CD8-positive, alpha-beta memory T cell (primary cell): ENCODE measurements around the gene UBE2Q2. TPM values are rescaled to one million over a fixed set of nuclear protein-coding genes. Genes with fewer than 3 reads are reported as not detected.
"Not testable (repeated sequence)": the region's sequence is repeated elsewhere in the genome, so short reads cannot be mapped to it uniquely, and the experiment has no call there.

Experiments used
- CTCF ChIA-PET: fragments of 350-600 bp; sonication (Branson Sonifier 250); formaldehyde crosslinking; loops from one replicate; lab custom pipeline; 2021; ENCODE audit warnings: antibody characterized with exemption; lab: Charles Lee
- POLR2A ChIA-PET: fragments of 350-600 bp; sonication (Branson Sonifier 250); formaldehyde crosslinking; loops from one replicate; lab custom pipeline; 2021; ENCODE audit warnings: antibody characterized with exemption; lab: Charles Lee
- DNase-seq, 5 donors: peaks; one replicate each; pipeline versions ENCODE4 v3.0.0 to v3.0.0-alpha.2; 2020 to 2022; ENCODE audit warnings: mixed read lengths in 1 of 5
- H3K27ac ChIP-seq: one replicate; pipeline ENCODE4 v1.7.0; 2013; ENCODE audit warnings: low read depth, mild to moderate bottlenecking, low read length, moderate library complexity
- H3K27me3 ChIP-seq: 2 replicates; pipeline ENCODE4 v1.7.0; 2013; ENCODE audit warnings: low read length, mild to moderate bottlenecking; ENCODE audit not compliant: insufficient read depth, poor library complexity, severe bottlenecking
- H3K36me3 ChIP-seq: 2 replicates; pipeline ENCODE4 v1.7.0; 2013; ENCODE audit warnings: mild to moderate bottlenecking, low read length, moderate library complexity; ENCODE audit not compliant: insufficient read depth
- H3K4me1 ChIP-seq: 2 replicates; pipeline ENCODE4 v1.7.0; 2013; ENCODE audit warnings: mild to moderate bottlenecking, low read length, moderate library complexity; ENCODE audit not compliant: insufficient read depth
- H3K4me3 ChIP-seq: 2 replicates; pipeline ENCODE4 v1.7.0; 2013; ENCODE audit warnings: mild to moderate bottlenecking, low read length
- H3K9me3 ChIP-seq: 2 replicates; pipeline ENCODE4 v1.7.0; 2013; ENCODE audit warnings: mild to moderate bottlenecking, low read length
- H3K27ac Mint-ChIP-seq, 8 donors: one replicate each; pipeline ENCODE4 v1.8.0; 2020 to 2021; ENCODE audit warnings: mixed read lengths in 8 of 8, mild to moderate bottlenecking in 6 of 8, inconsistent platforms in 3 of 8, moderate library complexity in 3 of 8
- H3K27me3 Mint-ChIP-seq, 2 donors: one replicate each; pipeline ENCODE4 v1.8.0; 2020 to 2021; ENCODE audit warnings: mixed read lengths in 2 of 2, mild to moderate bottlenecking in 1 of 2, moderate library complexity in 1 of 2
- H3K36me3 Mint-ChIP-seq, 3 donors: one replicate each; pipeline ENCODE4 v1.8.0; 2020 to 2021; ENCODE audit warnings: mixed read lengths in 3 of 3, inconsistent platforms in 1 of 3, mild to moderate bottlenecking in 1 of 3
- H3K4me1 Mint-ChIP-seq, 3 donors: one replicate each; pipeline ENCODE4 v1.8.0; 2020 to 2021; ENCODE audit warnings: mixed read lengths in 3 of 3, inconsistent platforms in 1 of 3, mild to moderate bottlenecking in 1 of 3
- H3K4me3 Mint-ChIP-seq, 7 donors: one replicate each; pipeline ENCODE4 v1.8.0; 2020 to 2021; ENCODE audit warnings: mixed read lengths in 7 of 7, mild to moderate bottlenecking in 6 of 7, moderate library complexity in 4 of 7, inconsistent platforms in 2 of 7
- H3K9me3 Mint-ChIP-seq, 5 donors: one replicate each; pipeline ENCODE4 v1.8.0; 2020 to 2022; ENCODE audit warnings: mixed read lengths in 5 of 5, mild to moderate bottlenecking in 3 of 5, moderate library complexity in 2 of 5, inconsistent platforms in 1 of 5
- polyA plus RNA-seq: library from polyadenylated mRNA; unstranded; fragments of 300-500 nt; fragmentation: Illumina TruSeq; gene quantifications from one replicate; pipeline ENCODE4 v1.2.3, GENCODE V29; 2021
- total RNA-seq, 2 experiments: library from RNA; stranded (reverse); gene quantifications; one replicate each; pipeline ENCODE4 v1.2.3, GENCODE V29; 2021

UBE2Q2 gene
- 10 to 100 TPM; 17.5 to 19.3 TPM for total RNA-seq
- polyA plus RNA-seq: 38.3 TPM

GRCh38 chr15:75842722-75843677, at the start of gene UBE2Q2:
TSS of gene UBE2Q2 (plus strand) at chr15:75843447. CDS start at chr15:75843667, 220 bp downstream.
- peaks cover 40 to 50% (median 49%) of the 10 kb centered on the region in 3 donors for H3K4me1 Mint-ChIP-seq
- H3K36me3 Mint-ChIP-seq: peaks cover 0 to 15% (median 3%) of the 10 kb centered on the region in 3 donors
- H3K27ac ChIP-seq: peak within 1 kb of the TSS; percentile 74
- no peaks in the 10 kb centered on the region for H3K27me3 ChIP-seq
- peaks cover 37% of the 10 kb centered on the region for H3K4me1 ChIP-seq
- DNase-seq: peak; percentile 61 to 82 (median 68)
- H3K27ac Mint-ChIP-seq: peak within 1 kb of the TSS; percentile 90 to 98 (median 93)
- CTCF ChIA-PET: interaction anchor here (0.8 to 2.8 kb wide), 7 partner anchors 16 to 196 kb away, joined by 3 to 8 read pairs (median 3); partner anchors contain the start of genes FBXO22 and SNX33
- peak within 1 kb of the TSS; percentile 90 to 99 (median 96) for H3K4me3 Mint-ChIP-seq
- H3K9me3 ChIP-seq: no peaks in the 10 kb centered on the region
- H3K27me3 Mint-ChIP-seq: no peaks in the 10 kb centered on the region
- POLR2A ChIA-PET: interaction anchor here (0.6 to 1.5 kb wide), 6 partner anchors 8 to 1061 kb away, joined by 3 to 5 read pairs (median 3); partner anchors contain the start of gene SIN3A
- H3K36me3 ChIP-seq: no peaks in the 10 kb centered on the region
- H3K4me3 ChIP-seq: peak within 1 kb of the TSS; percentile 70
- H3K9me3 Mint-ChIP-seq: no peaks in the 10 kb centered on the region

DNA sequence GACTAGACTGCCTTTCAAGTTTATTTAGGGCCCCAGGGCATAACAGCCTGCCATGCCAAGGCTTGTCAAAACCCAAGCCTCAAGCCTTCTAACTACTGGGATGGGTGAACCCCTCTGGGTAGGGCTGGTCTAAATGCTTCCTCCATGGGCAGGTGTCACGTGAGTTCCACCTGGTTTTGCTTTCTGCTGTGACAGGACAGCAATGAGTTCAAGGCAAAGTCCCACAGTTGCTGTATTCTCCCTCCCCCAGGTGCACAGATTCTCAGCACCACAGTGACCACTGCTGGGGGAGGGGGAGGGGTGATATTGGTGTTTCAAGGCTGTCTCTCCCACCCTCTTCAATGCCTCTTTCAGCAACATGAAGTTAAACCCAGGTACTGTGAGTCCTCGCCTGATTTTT, 46.9 kb upstream of the UBE2Q2 start:
- no peaks in the 10 kb centered on the region for H3K9me3 Mint-ChIP-seq
- H3K27me3 Mint-ChIP-seq: peaks cover 37 to 72% of the 10 kb centered on the region in 2 donors

GRCh38 chr15:75797146-75797545, 46.1 kb upstream of the UBE2Q2 start:
- DNase-seq, H3K4me3 ChIP-seq, H3K36me3 ChIP-seq, POLR2A ChIA-PET, H3K9me3 Mint-ChIP-seq, H3K36me3 Mint-ChIP-seq, H3K27ac ChIP-seq, H3K4me1 ChIP-seq, H3K4me1 Mint-ChIP-seq, H3K4me3 Mint-ChIP-seq, H3K9me3 ChIP-seq, H3K27ac Mint-ChIP-seq: not testable (repeated sequence)
- CTCF ChIA-PET: interaction anchor here (0.9 kb wide), 1 partner anchor 68 kb away, joined by 3 read pairs; no protein-coding TSS in a partner anchor
- peaks cover 12% of the 10 kb centered on the region for H3K27me3 ChIP-seq
- peaks cover 40 to 72% of the 10 kb centered on the region in 2 donors for H3K27me3 Mint-ChIP-seq

More for the DNA sequence above, 46.9 kb upstream of the UBE2Q2 start:
- H3K27ac ChIP-seq: no peak overlapping the region
- no peaks in the 10 kb centered on the region for H3K36me3 ChIP-seq
- CTCF ChIA-PET: no interaction called here
- peaks cover 0 to 2% (median under 1%) of the 10 kb centered on the region in 3 donors for H3K4me1 Mint-ChIP-seq
- no peaks in the 10 kb centered on the region for H3K36me3 Mint-ChIP-seq
- H3K27me3 ChIP-seq: peaks cover 5% of the 10 kb centered on the region
- H3K4me3 Mint-ChIP-seq: no peak overlapping the region
- POLR2A ChIA-PET: no interaction called here
- H3K27ac Mint-ChIP-seq: no peak overlapping the region
- no peak for DNase-seq
- no peak overlapping the region for H3K4me3 ChIP-seq
- no peaks in the 10 kb centered on the region for H3K9me3 ChIP-seq
- H3K4me1 ChIP-seq: no peaks in the 10 kb centered on the region

DNA sequence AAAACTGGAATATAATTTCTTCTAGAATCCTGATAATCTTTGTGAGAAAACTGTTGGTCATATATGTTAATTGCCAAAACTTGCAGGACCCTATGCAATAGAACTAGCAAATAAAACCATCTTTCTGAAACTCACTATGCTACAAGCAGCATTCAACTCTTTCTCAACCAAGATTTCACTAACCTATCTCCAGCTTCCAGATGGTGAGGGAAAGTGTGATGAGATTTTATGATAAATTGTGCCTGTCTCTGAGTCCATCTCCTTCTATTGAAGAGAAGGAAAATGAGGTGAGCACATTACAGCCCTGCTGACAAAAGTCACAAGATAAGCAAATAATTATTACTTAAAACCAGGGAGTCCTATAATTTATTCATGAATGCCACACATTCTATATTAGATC, 44.1 kb upstream of the UBE2Q2 start:
- H3K27me3 ChIP-seq: peaks cover 12% of the 10 kb centered on the region
- DNase-seq: no peak
- no peaks in the 10 kb centered on the region for H3K9me3 ChIP-seq
- CTCF ChIA-PET: no interaction called here
- peaks cover 42 to 68% of the 10 kb centered on the region in 2 donors for H3K27me3 Mint-ChIP-seq
- H3K36me3 ChIP-seq: no peaks in the 10 kb centered on the region
- POLR2A ChIA-PET: interaction anchor here (0.6 kb wide), 1 partner anchor 347 kb away, joined by 3 read pairs; the partner anchor contains the start of gene SIN3A
- no peak overlapping the region for H3K27ac ChIP-seq
- peaks cover 3 to 10% (median 7%) of the 10 kb centered on the region in 3 donors for H3K4me1 Mint-ChIP-seq
- no peak overlapping the region for H3K4me3 Mint-ChIP-seq
- no peaks in the 10 kb centered on the region for H3K36me3 Mint-ChIP-seq
- H3K4me3 ChIP-seq: no peak overlapping the region
- no peaks in the 10 kb centered on the region for H3K4me1 ChIP-seq
- no peak overlapping the region for H3K27ac Mint-ChIP-seq
- H3K9me3 Mint-ChIP-seq: no peaks in the 10 kb centered on the region

DNA sequence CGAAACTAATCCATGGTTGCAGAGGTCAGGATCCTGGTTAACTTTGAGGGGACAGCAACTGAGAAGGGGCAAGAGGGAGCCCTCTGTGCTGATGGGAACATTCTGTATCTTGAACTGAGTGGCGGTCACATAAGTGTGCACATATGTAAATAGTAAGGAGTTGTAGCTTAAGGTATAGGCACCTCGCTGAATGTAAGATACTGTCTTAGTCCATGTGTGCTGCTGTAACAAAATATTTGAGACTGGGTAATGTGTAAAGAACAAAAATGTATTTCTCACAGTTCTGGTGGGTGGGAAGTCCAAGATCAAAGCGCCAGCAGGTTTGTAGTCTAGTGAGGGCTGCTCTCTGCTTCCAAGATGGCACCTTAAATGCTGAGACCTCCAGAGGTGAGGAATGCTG, 42.8 kb upstream of the UBE2Q2 start:
- peaks cover 45 to 66% of the 10 kb centered on the region in 2 donors for H3K27me3 Mint-ChIP-seq
- POLR2A ChIA-PET, H3K36me3 ChIP-seq, H3K4me1 ChIP-seq, H3K36me3 Mint-ChIP-seq, H3K9me3 ChIP-seq, DNase-seq, H3K4me3 ChIP-seq, H3K27ac Mint-ChIP-seq, H3K9me3 Mint-ChIP-seq, H3K4me3 Mint-ChIP-seq, H3K27ac ChIP-seq: not testable (repeated sequence)
- CTCF ChIA-PET: interaction anchor here (1.2 kb wide), 1 partner anchor 75 kb away, joined by 3 read pairs; no protein-coding TSS in a partner anchor
- peaks cover 12% of the 10 kb centered on the region for H3K27me3 ChIP-seq
- H3K4me1 Mint-ChIP-seq: peaks cover 3 to 10% (median 7%) of the 10 kb centered on the region in 3 donors

GRCh38 chr15:75801859-75802593, 41.2 kb upstream of the UBE2Q2 start:
- peak; percentile 64 to 80 (median 67) for DNase-seq
- ChIA-PET CTCF (interaction anchor here (0.6 to 2.3 kb wide), 15 partner anchors 8 to 434 kb away, joined by 3 to 30 read pairs (median 3); partner anchors contain the start of gene MAN2C1), POLR2A (no interaction called here)
- no peaks in the 10 kb centered on the region for H3K36me3 ChIP-seq
- no peaks in the 10 kb centered on the region for H3K9me3 ChIP-seq
- H3K27me3 ChIP-seq: peaks cover 12% of the 10 kb centered on the region
- no peak overlapping the region for H3K4me3 ChIP-seq
- Mint-ChIP-seq H3K27me3 (peaks cover 37 to 63% of the 10 kb centered on the region in 2 donors), H3K36me3 (no peaks in the 10 kb centered on the region), H3K4me1 (peaks cover 3 to 10% (median 7%) of the 10 kb centered on the region in 3 donors), H3K27ac (peak overlapping the region in 1 of 8 donors; percentile 48), H3K4me3 (peak overlapping the region in 3 of 7 donors; percentile 60 to 68 (median 62)), H3K9me3 (no peaks in the 10 kb centered on the region)
- H3K4me1 ChIP-seq: no peaks in the 10 kb centered on the region
- H3K27ac ChIP-seq: no peak overlapping the region

DNA sequence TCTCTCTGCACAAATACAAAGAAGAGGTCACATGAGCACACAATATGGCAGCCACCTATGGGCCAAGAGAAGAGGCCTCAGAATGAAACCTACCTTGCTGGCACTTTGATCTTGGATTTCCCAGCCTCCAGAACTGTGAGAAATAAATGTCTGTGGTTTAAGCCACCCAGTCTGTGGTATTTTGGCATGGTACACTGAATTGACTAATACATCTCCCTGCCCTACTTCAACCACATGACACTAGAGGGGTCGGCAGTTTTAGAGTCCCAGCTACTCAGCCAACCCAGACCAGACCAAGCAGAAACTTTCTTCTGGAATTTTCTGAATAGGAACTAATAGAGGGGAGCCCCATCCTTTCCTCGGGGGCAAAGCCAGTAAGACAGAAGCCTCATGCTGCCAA, 35.8 kb upstream of the UBE2Q2 start:
- H3K4me1 ChIP-seq, H3K36me3 Mint-ChIP-seq, H3K36me3 ChIP-seq, H3K9me3 Mint-ChIP-seq, DNase-seq, H3K4me1 Mint-ChIP-seq, H3K9me3 ChIP-seq, H3K27me3 ChIP-seq, POLR2A ChIA-PET, H3K27ac Mint-ChIP-seq, CTCF ChIA-PET, H3K4me3 ChIP-seq, H3K27ac ChIP-seq: not testable (repeated sequence)
- H3K4me3 Mint-ChIP-seq: peak overlapping the region in 1 of 7 donors; percentile 73
- H3K27me3 Mint-ChIP-seq: peaks cover 13 to 22% of the 10 kb centered on the region in 2 donors
